ENCODE data around the gene ANXA9.

Gene ANXA9

GRCh38 chr1:150981805-150982712 lies at the start of gene ANXA9:
Gene ANXA9 (plus strand): TSS chr1:150982292. CDS start chr1:150983106, 814 bp downstream.
- DNase-seq (ENCODE audit: low read depth in 3 of 3) = no peak

DNA sequence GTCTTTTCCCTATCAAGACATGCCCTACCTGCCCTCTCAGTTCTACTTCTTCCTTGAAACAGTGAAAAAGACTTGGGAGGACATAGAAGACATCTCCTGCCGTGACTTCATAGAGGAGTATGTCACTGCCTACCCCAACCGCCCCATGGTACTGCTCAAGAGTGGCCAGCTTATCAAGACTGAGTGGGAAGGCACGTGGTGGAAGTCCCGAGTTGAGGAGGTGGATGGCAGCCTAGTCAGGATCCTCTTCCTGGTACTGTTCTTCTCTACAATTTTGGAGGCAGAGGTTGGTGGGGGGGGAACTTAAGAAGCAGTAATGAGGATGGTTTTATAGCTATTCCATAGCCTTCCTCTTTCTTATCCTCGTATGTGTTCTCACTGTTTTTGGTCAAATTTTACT lies 37.2 kb upstream of the ANXA9 start:
- DNase-seq (ENCODE audit: low read depth in 3 of 3) = no peak

- DNase-seq (ENCODE audit: low read depth in 3 of 3) = no peak
Observed at GRCh38 chr1:150954708-150955107, 27.4 kb upstream of the ANXA9 start.

- DNase-seq (ENCODE audit: low read depth in 3 of 3) = no peak
Observed at GRCh38 chr1:150955280-150955679, 26.8 kb upstream of the ANXA9 start.

DNA sequence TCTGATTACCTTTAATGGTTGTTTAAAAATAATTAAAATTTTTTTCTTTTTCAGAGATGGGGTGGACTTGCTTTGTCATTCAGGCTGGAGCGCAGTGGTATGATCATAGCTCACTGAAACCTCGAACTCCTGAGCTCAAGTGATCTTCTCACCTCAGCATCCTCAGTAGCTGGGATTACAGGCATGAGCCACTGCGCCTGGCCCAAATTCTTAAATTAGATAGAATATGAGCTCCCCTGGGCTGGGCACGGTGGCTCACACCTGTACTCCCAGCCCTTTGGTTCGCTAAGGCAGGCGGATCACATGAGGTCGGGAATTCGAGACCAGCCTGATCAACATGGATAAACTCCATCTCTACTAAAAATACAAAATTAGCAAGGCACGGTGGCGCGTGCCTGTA lies 24.4 kb upstream of the ANXA9 start:
- DNase-seq (ENCODE audit: low read depth in 3 of 3) = no peak

GRCh38 chr1:150960646-150961045 lies 21.4 kb upstream of the ANXA9 start:
- no peak for DNase-seq (ENCODE audit: low read depth in 3 of 3)

- DNase-seq (ENCODE audit: low read depth in 3 of 3) = no peak
Observed at GRCh38 chr1:150961756-150962155, 20.3 kb upstream of the ANXA9 start.

DNA sequence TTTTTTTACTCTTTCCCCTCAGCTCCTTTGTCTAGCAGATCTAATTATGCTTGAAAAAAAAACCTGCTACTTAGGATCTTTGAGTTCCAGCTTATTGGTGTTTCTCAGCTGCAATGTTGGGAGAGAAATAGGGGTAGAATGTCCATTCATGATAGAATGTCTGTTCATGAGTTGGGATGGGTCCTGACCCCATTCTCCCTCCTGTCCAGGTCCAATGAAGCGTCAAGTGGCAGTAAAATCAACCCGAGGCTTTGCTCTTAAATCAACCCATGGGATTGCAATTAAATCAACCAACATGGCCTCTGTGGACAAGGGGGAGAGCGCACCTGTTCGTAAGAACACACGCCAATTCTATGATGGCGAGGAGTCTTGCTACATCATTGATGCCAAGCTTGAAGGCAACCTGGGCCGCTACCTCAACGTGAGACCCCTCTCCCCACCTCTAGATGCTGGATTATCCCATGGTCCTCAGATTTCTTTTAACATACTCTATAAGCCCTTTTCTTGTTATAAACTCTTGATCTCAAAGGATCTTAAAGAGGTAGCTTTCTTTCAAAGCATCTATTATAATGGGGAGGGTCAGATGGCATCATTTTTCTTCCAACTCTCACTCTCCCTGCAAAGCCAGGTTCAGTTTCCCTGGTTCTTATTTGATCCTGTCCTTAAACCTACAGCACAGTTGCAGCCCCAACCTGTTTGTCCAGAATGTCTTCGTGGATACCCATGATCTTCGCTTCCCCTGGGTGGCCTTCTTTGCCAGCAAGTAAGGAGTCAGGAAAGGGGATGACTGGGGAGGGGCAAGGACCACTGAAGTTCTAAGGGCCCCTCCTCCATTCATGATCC lies 18.6 kb upstream of the ANXA9 start:
- no peak for DNase-seq (ENCODE audit: low read depth in 3 of 3)

DNA sequence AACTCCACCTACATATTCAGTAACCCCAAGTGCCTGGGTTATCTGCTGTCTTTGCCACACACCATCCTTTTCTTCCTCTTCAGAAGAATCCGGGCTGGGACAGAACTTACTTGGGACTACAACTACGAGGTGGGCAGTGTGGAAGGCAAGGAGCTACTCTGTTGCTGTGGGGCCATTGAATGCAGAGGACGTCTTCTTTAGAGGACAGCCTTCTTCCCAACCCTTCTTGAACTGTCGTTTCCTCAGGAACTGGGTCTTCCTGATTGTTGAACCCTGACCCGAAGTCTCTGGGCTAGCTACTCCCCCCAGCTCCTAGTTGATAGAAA lies 18.0 kb upstream of the ANXA9 start:
- no peak for DNase-seq (ENCODE audit: low read depth in 3 of 3)

DNA sequence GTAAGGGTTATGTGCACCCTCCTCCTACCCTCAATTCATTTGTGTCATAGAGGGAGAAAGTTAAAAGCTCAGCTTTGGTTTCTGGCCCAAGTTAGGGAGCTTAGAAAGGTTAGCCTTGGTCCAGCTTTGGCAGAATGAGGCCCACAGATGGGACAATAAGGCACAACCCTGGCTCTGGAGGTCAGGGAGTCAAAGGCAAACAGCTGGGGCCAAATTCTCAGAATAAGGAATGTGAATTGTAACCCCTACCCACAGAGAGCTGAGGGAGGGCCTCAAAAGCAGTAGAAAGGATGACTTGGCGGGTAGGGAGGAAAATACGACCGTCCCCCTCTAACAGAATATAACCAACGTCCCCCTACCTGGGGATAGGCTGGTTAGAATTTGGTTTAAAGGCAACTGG lies 16.5 kb upstream of the ANXA9 start:
- no peak for DNase-seq (ENCODE audit: low read depth in 3 of 3)

GRCh38 chr1:150966011-150966410 lies 16.1 kb upstream of the ANXA9 start:
- no peak for DNase-seq (ENCODE audit: low read depth in 3 of 3)

GRCh38 chr1:150967936-150968335 lies 14.2 kb upstream of the ANXA9 start:
- no peak for DNase-seq (ENCODE audit: low read depth in 3 of 3)

GRCh38 chr1:150968491-150968890 lies 13.6 kb upstream of the ANXA9 start:
- no peak for DNase-seq (ENCODE audit: low read depth in 3 of 3)

- DNase-seq (ENCODE audit: low read depth in 3 of 3) = no peak
Observed at GRCh38 chr1:150969626-150970025, 12.5 kb upstream of the ANXA9 start.

GRCh38 chr1:150970808-150971582 lies 11.1 kb upstream of the ANXA9 start:
- no peak for DNase-seq (ENCODE audit: low read depth in 3 of 3)

DNA sequence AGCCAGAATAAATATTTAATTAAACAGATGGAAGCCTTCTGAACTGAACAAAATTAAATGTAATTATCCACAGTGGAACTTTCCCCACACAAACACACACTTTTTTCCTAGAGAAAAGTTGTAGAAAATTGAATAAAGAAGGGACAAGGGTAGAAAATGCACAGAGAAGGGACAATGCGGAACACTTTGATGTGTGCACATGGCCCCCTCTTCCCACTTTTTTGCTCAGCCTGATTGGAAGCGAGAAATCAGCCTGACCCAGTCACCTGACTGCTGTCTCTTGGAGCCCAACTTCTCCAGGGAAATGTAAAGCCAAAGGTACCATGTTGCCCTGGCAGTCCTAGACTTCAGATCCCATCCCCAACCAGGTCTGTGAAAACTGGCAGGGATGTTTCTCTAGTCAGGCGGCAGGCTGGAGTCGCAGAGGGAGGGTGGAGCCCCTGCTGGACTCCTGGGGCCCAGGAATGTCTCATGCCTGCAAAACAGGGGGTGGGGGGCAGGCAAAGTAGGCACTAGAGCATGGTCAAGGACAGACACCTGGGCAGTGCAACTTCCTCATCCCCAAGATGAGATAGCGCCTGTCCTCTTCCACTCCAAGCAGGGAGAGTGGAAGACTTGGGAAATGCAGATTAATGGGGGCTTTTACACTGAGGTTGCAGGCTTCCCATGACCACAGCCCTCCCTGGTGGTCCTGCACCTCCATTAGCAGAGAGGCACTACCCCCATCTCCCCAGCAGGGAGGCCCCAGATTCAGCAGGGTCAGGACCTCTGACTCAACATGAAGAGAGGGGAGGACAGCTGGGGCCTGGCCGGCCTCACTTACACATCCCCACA lies 10.3 kb upstream of the ANXA9 start:
- DNase-seq (ENCODE audit: low read depth in 3 of 3) = no peak

DNA sequence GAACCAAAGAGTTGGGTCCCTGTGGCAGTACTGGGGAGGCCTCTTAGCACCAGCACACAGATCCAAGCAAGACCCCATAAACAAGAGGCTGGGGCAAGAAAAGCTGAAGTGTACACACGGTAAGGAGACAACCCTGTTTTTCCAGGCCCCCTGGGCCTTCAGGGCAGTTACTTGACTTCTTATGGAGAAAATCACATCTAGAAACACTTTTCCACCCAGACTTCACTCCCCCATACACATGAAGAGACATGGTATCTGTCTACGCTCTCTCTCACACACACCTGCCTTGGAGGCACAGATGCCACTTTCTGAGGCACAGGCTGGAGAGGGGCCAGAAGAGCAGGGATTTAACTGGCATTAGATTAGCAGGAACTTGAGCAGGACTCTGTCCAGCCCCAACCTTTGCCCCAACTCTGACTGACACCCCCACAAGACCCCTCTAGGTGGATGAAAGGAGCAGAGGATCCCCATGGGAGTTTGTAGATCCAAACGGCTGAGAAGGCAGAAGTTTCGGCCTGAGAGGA lies 9.6 kb upstream of the ANXA9 start:
- no peak for DNase-seq (ENCODE audit: low read depth in 3 of 3)

DNA sequence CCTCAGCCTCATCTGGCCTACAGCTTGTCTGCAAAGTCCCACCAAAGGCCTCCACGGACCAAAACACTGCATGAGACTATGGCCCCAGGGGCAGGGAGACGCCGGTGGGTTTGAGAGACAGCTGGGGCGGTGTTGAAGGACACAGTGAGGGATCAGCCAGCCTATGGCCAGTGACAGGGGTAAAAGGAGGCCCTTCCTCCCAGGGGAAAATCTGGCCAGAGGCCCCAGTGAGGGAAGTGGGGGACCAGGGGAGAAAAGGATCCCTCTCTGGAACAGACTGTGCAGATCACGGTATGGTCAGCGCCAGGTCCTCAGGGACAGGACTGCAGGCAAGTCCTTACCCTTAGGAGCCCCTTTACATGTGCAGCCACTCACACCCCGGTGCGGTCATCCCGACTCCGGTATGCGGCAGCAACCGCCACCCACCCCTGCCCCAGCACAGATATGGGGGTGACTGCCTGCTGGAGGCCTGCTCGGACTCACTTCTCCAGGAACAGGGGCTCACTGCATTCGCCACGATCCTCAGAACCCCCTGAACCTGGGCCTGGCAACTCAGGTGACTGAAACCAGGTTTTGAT lies 8.7 kb upstream of the ANXA9 start:
- DNase-seq (ENCODE audit: low read depth in 3 of 3) = peak in 1 of 3 experiments; percentile 17

DNA sequence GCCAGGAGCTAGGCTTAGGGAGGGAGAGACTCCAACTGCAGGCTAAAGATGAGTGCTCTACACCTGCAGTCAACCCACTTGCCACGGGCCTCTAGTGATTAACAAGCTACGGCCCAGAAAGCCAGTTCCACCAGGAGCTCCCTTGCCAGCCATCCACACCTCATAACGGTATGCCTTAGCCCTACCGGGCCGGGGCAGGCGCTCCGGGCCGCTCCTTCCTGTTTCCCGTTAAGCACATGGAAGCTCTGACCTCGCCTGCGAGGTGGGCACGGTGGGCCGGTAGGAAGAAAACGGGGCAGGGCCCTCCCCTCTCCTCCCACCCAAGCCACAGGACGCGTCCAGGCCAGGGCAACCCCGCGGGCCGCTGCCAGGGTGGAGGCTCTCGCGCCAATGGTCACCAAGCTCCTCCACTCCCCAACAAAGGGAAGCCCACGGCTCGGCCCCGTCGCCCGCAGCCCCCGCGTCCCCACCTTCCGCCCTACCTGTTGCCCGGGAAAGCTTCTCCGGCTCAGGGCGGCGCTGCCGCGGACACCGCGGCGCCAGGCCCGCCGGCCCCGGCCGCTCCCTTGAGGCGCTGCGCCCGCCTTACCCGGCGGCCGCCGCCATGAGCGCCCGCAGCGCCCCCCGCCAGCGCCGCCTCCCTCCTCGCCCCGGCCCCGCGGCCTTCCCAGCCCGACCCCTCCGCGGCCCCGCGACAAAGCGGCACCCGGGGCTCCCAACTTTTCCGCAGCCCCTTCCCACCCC lies 8.1 kb upstream of the ANXA9 start:
- peak in 2 of 3 experiments; percentile 11 to 49 for DNase-seq (ENCODE audit: low read depth in 3 of 3)

Data from stimulated activated CD4-positive, alpha-beta T cell treated with anti-CD3 and anti-CD28 coated beads, TNF-alpha, amount 100 ng/mL, for 24 hours (primary cell).